Pancreas (tissue), 10 donors: Measurements from ENCODE around the gene LIN7B. TPM values are rescaled to one million over a fixed set of nuclear protein-coding genes. Genes with fewer than 3 reads are reported as not detected.

Experiments
- ATAC-seq, 4 donors: fragments of 200-7000 bp; cut with Tn5 transposase; one replicate each; pipeline versions ENCODE4 v1.8.0 to v1.9.1; 2020; ENCODE audit warnings: mild to moderate bottlenecking in 4 of 4, moderate library complexity in 4 of 4
- DNase-seq, 6 donors: peaks; one replicate each; pipeline ENCODE4 v3.0.0-alpha.2; 2020
- FAIRE-seq: peaks from 2 replicates; lab custom pipeline; 2012; peaks lifted over from hg19 to GRCh38; lab: Jason Lieb, UNC
- H3K27ac ChIP-seq, 4 donors: fragments of 200-600 bp; sonication (generic); 1 replicate in 3 of 4; 2 replicates in 1 of 4; pipeline versions ENCODE4 v1.5.0 to v1.8.0; 2020
- H3K27me3 ChIP-seq, 4 donors: fragments of 200-600 bp; one replicate each; pipeline ENCODE4 v1.8.0; 2021
- H3K36me3 ChIP-seq, 3 donors: fragments of 200-600 bp; sonication (generic) in 1 of 3; one replicate each; pipeline versions ENCODE4 v1.5.0 to v1.8.0; 2020 to 2021
- H3K4me1 ChIP-seq, 3 donors: fragments of 200-600 bp; one replicate each; pipeline ENCODE4 v1.8.0; 2021
- H3K4me3 ChIP-seq, 4 donors: fragments of 200-600 bp; sonication (generic) in 2 of 4; one replicate each; pipeline versions ENCODE4 v1.5.0 to v1.8.0; 2020 to 2021
- H3K9me3 ChIP-seq, 4 donors: fragments of 200-600 bp; one replicate each; pipeline ENCODE4 v1.8.0; 2021
- CTCF ChIP-seq, 4 donors: fragments of 200-600 bp; sonication (generic) in 3 of 4; IDR thresholded peaks; one replicate each; pipeline versions ENCODE4 v1.5.0 to v1.8.0; 2021; ENCODE audit warnings: antibody characterized with exemption in 4 of 4
- WGBS, 2 donors: extraction: QIAGEN DNeasy Blood & Tissue Kit; methylation state at CpG; one replicate each; pipeline ENCODE4 v1.1.7; 2013; 5-methylcytosine and 5-hydroxymethylcytosine counted together
- intact Hi-C, 3 donors: fragments of 100-400 bp; cut with DNase I; formaldehyde crosslinking; loops; one replicate each; pipeline versions ENCODE4 v1.11.1 to v1.14.2; 2022
- polyA plus RNA-seq, 2 donors: library from polyadenylated mRNA; stranded (reverse); fragments of 200-250 nt; gene quantifications; one replicate each; pipeline ENCODE4 v1.2.3, GENCODE V29; 2013
- total RNA-seq, 6 donors: library from RNA; stranded (reverse); fragmentation: NEBNext Ultra II Directional in 4 of 6; extraction: Animal tissue kit (Norgen Biotek cat#: 25700) in 4 of 6; gene quantifications; one replicate each; pipeline versions ENCODE4 v1.2.1 to v1.2.4, GENCODE V29; 2021 to 2023
- donor health status: healthy with polysubstance abuse.
- donor health status: DM: no; HTN: no; CAD: no; lungs with moderate emphysema.
- donor health status: DM: no; HTN: no; CAD: no.
- donor health status: control.
- donor health status: control.
- donor health status: Bipolar disorder and iron deficiency.
- donor health status: DM: yes; HTN: yes; CAD: no.
- donor health status: DM: no; HTN: no; CAD: no.
- donor health status: DM: no; HTN: no; CAD: no.
- donor health status: DM: yes; HTN: yes; CAD: no.

LIN7B gene
- total and polyA plus RNA-seq, 8 donors, result 4.7 to 20.7 (median 5.7) TPM

- Histone ChIP-seq H3K4me1 (peaks cover 6 to 14% (median 9%) of the 10 kb centered on the region in 3 donors), H3K9me3 (no peaks in the 10 kb centered on the region), H3K27ac (no peak overlapping the region), H3K36me3 (no peaks in the 10 kb centered on the region), H3K27me3 (no peaks in the 10 kb centered on the region), H3K4me3 (no peak overlapping the region)
- DNase-seq, result no peak
- FAIRE-seq, result no peak
- ATAC-seq, result no peak
- TF ChIP-seq CTCF (IDR thresholded peaks at IDR 0.05), result no peak
- 92 to 94% methylated on average over 6 of the region's 6 CpGs for WGBS, 2 donors
- intact Hi-C loops, result no loop called here
These were observed 40.1 kb downstream of the LIN7B start for GRCh38 chr19:49154279-49154678.

- no peak for TF ChIP-seq CTCF (IDR thresholded peaks at IDR 0.05)
- Histone ChIP-seq H3K9me3 (no peaks in the 10 kb centered on the region), H3K27me3 (no peaks in the 10 kb centered on the region), H3K27ac (no peak within 1 kb of the TSS), H3K4me1 (peaks cover 6 to 14% (median 9%) of the 10 kb centered on the region in 3 donors), H3K36me3 (no peaks in the 10 kb centered on the region), H3K4me3 (no peak within 1 kb of the TSS)
- WGBS, 2 donors, result 78 to 82% methylated on average over 16 to 19 of the region's 19 CpGs
- FAIRE-seq (no peak), ATAC-seq (no peak), DNase-seq (no peak)
- intact Hi-C loops, result no loop called here
These were observed 41.0 kb downstream of the LIN7B start, which contains the start of gene HRC for GRCh38 chr19:49155005-49155819. Gene HRC, minus strand, starts transcription at chr19:49155396. Its CDS starts 159 bp downstream, at chr19:49155237.

DNA sequence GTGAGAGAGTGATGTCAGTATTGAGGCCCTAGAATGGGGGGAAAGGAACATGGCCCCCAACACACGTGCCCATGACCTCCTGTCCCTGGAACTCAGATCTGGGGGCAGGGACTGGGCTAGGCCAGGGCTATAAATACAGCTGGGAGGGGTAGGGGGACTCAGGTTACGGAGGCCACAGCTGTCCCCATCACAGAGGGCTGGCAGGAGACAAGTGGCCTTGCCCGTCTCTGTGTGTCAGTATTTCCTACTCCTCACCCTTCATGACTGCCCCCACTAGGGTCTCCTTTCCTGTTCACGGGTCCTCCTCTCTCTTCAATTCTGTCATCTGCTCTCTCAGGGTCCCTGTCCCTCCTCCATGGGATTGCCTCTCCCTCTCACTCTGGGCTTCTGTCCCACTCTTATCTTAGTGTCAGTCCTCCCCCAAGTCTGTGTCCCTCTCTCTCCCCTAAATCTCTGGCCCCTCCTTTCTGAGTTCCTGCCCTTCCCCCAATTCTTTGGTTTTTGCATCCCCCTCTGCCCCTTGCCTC, 41.7 kb downstream of the LIN7B start:
- intact Hi-C loops, result no loop called here
- ATAC-seq (no peak), FAIRE-seq (no peak), DNase-seq (no peak)
- Histone ChIP-seq H3K36me3 (no peaks in the 10 kb centered on the region), H3K27ac (no peak overlapping the region), H3K4me1 (peaks cover 6 to 12% (median 9%) of the 10 kb centered on the region in 3 donors), H3K4me3 (no peak overlapping the region), H3K9me3 (no peaks in the 10 kb centered on the region), H3K27me3 (no peaks in the 10 kb centered on the region)
- WGBS, 2 donors, result 64 to 77% methylated on average over 3 to 4 of the region's 4 CpGs
- TF ChIP-seq CTCF (IDR thresholded peaks at IDR 0.05), result no peak

DNA sequence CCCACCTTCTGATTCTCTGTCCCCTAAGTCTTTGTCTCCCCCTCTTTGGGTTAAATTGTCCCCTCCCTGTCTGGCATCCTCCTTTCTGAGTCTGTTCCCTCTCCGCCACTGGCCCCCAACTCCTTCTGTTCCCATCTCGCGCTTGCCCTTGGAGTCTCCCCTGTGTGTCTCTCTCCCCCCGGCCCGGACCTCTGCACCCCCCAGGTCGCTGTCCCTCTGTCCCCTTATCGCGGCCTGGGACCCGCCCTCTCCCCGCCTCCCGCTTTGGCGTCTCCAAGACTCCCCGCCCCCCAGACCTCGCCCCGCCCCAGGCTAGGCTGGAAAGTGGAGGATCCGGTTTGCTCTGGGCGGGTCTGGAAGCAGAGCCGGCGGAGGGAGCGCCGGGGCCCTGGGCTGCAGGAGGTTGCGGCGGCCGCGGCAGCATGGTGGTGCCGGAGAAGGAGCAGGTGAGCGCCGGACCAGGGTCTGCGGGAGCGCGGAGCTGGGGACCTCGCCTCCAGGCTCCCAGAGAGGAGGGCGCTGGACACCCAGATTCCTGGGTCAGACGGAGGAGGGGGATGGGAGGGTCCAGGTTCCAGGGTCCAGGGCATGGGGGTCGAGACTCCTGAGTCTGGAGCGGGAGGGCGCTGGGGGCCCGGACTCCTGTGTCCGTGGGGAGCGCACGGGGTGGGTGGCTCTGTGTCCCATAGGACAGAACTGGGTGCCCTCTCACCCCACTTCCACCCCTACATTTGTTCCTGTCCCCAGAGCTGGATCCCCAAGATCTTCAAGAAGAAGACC, 43.5 kb downstream of the LIN7B start, which contains the start of gene TRPM4:
TRPM4 (plus strand) TSS at position 348 of the 780 bp plus-strand sequence; CDS start at position 423, 75 bp downstream.
- FAIRE-seq (no peak), ATAC-seq (peak; percentile 98), DNase-seq (peak; percentile 90 to 97 (median 95))
- Histone ChIP-seq H3K36me3 (no peaks in the 10 kb centered on the region), H3K4me1 (peaks cover 0 to 6% (median 6%) of the 10 kb centered on the region in 3 donors), H3K9me3 (no peaks in the 10 kb centered on the region), H3K4me3 (peak within 1 kb of the TSS; percentile 55 to 87 (median 78)), H3K27me3 (no peaks in the 10 kb centered on the region), H3K27ac (peak within 1 kb of the TSS; percentile 35 to 87 (median 74))
- intact Hi-C loops, result no loop called here
- 1% methylated on average over 32 to 41 of the region's 41 CpGs for WGBS, 2 donors
- no peak for TF ChIP-seq CTCF (IDR thresholded peaks at IDR 0.05)
